MM.1S (cell line): ENCODE results near the gene UBXN11.

Experiments
- EZH2 ChIP-seq: fragments of 300-600 bp; sonication (generic); optimal IDR thresholded peaks from 2 replicates; pipeline ENCODE3; 2017; ENCODE audit warnings: low read depth, mild to moderate bottlenecking, antibody characterized with exemption, low read length, mixed read lengths
- EZH2phosphoT487 ChIP-seq: fragments of 300-600 bp; sonication (generic); IDR thresholded peaks from 2 replicates; pipeline ENCODE4 v1.6.1; 2018; ENCODE audit warnings: antibody characterized with exemption, low read length
- TF ChIP-seq, protein P1 (sequence below): fragments of 300-600 bp; sonication (generic); IDR thresholded peaks from 2 replicates; pipeline ENCODE4 v1.5.1; 2016; ENCODE audit warnings: antibody characterized with exemption, low read length, mixed read lengths

DNA sequence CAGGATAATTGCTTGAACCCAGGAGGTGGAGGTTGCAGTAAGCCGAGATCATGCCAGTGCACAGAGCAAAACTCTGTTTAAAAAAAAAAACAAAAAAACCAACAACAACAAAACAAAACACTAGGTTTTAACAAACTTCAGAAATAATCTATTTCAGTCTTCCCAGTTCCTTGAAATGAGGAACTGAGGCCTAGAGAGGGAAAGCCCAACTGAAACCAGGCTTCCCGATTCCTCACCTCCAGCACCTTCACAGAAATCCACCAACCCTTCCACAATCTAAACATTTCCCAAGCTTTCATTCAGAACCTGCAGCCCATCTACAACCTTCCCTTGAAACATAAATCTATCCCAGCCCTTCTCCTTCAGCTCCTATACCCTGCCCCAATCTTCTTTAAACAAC, 10.7 kb upstream of the UBXN11 start:
- TF ChIP-seq, protein P1, sequence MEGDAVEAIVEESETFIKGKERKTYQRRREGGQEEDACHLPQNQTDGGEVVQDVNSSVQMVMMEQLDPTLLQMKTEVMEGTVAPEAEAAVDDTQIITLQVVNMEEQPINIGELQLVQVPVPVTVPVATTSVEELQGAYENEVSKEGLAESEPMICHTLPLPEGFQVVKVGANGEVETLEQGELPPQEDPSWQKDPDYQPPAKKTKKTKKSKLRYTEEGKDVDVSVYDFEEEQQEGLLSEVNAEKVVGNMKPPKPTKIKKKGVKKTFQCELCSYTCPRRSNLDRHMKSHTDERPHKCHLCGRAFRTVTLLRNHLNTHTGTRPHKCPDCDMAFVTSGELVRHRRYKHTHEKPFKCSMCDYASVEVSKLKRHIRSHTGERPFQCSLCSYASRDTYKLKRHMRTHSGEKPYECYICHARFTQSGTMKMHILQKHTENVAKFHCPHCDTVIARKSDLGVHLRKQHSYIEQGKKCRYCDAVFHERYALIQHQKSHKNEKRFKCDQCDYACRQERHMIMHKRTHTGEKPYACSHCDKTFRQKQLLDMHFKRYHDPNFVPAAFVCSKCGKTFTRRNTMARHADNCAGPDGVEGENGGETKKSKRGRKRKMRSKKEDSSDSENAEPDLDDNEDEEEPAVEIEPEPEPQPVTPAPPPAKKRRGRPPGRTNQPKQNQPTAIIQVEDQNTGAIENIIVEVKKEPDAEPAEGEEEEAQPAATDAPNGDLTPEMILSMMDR = no peak
- TF ChIP-seq EZH2 (no peak), EZH2phosphoT487 (no peak)
